ENCODE results near the gene CDHR5.
A peak's percentile ranks its signal among the peaks of the same experiment; 100 is the strongest.

CDHR5 gene

DNA sequence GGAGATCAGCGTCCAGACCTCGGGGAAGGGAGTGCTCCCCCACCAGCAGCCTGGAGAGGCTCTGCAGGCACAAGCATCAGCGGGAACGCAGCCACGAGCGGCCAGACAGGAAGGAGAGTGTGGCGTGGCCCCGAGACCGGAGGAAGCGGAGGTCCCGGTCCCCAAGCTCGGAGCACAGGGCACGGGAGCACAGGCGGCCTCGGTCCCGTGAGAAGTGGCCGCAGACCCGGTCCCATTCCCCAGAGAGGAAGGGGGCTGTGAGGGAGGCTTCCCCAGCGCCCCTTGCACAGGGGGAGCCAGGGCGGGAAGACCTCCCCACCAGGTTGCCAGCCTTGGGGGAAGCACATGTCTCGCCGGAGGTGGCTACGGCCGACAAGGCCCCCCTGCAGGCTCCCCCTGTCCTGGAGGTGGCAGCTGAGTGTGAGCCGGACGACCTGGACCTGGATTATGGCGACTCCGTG lies 15.9 kb downstream of the CDHR5 start:
- DNase-seq, result no peak

DNA sequence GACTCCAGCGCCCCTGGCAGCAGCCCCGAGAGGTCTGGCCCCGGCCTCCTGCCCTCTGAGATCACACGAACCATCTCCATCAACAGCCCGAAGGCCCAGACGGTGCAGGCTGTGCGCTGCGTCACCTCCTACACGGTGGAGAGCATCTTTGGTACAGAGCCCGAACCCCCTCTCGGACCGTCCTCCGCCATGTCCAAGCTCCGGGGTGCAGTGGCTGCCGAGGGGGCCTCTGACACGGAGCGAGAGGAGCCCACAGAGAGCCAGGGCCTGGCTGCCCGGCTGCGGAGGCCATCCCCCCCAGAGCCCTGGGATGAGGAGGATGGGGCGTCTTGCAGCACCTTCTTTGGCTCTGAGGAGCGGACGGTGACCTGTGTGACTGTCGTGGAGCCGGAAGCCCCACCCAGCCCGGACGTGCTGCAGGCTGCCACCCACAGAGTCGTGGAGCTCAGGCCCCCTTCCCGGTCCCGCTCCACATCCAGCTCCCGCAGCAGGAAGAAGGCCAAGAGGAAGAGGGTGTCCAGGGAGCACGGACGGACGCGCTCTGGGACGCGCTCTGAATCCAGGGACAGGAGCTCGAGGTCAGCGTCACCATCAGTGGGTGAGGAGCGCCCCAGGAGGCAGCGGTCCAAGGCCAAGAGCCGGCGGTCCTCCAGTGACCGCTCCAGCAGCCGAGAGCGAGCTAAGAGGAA lies 16.6 kb downstream of the CDHR5 start:
- no peak for DNase-seq

DNA sequence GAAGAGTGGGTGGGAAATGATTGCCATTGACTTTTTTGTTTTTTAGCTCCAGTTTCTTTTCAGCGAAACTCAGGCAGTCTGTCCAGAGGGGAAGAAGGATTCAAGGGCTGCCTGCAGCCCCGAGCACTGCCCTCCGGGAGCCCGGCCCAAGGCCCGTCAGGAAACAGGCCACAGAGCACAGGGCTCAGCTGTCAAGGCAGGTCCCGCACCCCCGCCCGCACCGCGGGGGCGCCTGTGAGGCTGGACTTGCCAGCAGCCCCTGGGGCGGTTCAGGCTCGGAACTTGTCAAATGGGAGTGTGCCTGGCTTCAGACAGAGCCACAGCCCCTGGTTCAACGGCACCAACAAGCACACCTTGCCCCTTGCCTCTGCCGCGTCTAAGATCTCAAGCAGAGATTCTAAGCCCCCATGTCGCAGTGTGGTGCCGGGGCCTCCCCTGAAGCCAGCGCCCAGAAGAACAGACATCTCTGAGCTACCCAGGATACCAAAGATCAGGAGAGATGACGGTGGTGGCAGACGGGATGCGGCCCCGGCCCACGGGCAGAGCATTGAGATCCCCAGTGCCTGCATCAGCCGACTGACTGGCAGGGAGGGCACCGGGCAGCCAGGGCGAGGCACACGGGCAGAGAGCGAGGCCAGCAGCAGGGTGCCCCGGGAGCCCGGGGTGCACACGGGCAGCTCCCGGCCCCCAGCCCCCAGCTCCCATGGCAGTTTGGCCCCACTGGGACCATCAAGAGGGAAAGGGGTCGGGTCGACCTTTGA lies 17.6 kb downstream of the CDHR5 start:
- DNase-seq, result no peak

DNA sequence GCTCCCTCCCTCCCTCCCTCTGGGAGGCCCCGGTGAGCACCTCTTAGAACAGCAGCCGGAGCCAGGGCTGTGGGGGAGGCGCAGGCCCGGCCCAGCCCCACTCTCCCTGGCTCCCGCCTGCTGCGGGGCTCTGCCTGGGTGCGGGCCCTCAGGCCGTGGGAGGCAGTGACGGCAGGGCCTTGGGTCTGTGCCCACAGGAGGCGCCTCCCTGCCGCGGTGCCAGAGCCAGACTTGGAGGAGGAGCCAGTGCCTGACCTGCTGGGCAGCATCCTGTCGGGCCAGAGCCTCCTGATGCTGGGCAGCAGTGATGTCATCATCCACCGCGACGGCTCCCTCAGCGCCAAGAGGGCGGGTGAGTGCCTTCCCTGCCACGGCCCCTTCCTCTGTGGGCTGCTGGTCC lies 18.5 kb downstream of the CDHR5 start:
- DNase-seq, result no peak

DNA sequence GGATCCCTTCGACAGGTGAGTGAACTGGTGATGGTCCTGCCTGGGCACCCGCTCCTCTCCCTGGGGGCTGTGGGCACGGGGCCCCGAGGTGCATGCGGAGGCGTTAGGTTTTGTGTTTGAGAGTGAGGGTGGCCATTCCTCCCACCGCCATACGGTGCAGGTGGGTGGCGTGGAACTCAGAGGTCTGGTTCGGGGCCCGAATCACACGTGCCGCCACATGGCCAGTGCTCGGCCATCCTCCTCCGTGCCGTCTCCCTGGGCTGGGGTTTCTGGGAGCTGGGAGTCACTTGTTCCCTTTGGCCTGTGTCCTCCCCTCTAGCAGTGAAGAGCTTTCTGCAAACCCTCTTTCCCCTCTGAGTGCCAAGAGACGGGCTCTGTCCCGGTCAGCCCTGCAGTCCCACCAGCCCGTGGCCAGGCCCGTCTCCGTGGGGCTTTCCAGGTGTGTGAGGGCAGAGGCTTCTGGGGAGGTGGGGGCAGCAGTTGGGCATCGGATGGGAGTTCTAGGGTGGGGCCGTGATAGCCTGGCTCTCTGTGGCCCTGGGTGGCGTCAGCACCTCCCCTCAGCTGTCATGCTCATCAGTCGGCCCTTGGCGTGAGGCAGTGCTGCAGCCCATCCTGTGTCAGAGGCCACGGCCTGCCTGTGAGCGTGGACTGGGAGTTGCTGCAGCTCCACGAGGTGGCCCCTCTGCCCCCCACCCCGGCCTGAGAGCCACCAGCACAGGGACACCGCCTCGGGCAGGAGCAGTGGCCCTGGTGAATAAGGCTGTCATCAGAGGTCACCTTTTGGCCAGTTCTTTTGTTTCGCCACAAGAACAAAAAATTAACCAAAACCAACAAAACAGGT lies 19.2 kb downstream of the CDHR5 start:
- DNase-seq, result no peak

DNA sequence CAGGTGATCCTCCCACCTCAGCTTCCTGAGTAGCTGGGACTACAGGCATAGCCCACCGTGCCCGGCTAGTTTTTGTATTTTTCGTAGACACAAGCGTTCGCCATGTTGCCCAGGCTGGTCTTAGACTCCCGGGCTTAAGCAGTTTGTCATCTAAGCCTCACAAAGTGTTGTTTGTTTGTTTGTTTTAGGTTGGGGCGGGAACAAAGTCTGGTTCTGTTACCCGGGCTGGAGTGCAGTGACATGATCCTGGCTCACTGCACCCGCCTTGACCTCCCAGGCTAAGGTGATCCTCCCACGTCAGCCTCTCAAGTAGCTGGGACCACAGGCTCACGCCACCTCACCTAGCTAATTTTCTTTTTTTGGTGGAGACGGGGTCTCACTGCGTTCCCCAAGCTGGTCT lies 21.6 kb downstream of the CDHR5 start:
- no peak for DNase-seq

DNA sequence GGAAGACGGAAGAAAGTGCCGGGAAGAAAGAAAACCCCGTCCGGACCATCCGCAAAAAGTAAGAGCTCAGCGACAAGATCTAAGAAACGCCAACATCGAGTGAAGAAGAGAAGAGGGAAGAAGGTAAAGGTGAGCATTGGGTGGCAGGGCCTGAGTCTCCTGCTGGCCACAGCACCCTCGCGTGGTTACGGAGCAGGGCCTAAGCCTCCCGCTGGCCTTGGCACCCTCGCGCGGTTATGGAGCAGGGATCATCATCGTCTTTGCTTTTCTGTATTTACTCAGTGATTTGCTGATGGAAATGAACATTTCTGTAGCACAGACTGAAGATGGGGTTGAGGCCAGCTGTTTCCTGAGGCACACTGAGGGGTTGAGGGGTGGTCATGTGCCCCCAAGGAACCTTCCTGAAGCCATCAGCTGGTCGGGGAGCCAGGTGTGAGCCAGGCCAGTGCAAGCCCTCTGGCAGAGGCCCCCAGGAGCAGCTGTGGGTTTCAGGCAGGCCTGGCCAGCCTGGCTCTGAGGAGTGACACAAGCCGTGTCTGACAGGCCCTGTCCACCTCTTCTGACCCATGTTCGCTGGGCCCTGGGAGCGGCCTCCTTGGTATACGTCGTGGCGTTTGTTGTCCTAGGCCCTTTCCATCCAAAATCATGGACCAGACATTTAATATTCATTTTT lies 23.0 kb downstream of the CDHR5 start:
- no peak for DNase-seq

DNA sequence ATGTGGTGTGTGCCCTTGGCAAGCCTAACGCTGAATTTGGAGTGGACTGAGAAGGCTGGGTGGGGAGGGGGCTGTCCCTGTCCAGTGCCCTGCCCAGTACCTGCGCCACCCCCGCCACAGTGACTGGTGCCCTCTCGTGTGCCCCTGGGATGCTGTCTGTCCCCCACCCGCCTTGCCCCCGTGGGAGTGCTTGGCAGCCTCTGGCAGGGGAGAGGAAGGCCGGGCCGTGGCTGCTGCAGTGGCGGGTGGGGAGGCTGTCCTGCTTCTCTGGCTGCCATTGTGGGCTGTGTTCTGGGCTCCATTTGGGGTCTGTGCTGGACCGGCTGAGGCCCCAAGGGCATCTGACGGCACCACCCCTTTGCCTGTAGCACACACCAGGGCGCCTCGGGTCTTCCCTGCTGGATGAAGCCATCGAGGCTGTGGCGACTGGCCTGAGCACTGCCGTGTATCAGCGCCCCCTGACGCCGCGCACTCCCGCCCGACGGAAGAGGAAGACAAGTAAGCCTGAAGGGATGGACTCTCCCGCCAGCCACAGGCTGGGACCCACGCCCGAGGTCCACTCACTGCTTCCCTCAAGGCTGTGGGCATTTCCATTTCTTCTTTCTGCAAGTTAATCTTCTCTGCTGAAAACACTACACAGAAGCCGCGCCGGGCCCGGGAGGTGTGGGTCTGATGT lies 26.6 kb downstream of the CDHR5 start:
- DNase-seq, result no peak

DNA sequence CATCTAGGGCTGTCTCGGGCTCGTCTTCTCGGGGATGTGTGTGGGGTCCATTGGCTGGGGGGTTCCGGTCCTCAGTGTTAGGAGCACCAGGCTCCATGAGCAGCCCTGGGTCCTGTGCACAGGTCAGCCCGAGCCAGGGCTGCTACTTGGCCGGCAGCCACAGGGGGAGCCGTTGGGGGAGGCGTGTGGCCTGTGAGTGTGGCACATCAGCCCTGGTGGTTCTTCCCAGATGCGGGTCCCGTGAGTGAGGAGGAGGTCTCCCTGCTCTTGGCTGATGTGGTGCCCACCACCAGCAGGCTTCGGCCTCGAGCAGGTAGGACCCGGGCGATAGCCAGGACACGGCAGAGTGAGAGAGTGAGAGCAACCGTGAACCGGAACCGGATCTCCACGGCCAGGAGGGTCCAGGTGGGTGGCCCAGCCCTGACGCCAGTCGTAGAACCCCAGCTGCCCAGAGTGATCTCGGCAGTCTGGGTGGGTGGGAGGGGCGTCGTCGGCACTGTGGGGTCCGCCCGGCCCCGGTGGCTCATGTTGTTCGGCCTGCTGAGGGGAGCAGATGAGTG lies 27.5 kb downstream of the CDHR5 start:
- no peak for DNase-seq

DNA sequence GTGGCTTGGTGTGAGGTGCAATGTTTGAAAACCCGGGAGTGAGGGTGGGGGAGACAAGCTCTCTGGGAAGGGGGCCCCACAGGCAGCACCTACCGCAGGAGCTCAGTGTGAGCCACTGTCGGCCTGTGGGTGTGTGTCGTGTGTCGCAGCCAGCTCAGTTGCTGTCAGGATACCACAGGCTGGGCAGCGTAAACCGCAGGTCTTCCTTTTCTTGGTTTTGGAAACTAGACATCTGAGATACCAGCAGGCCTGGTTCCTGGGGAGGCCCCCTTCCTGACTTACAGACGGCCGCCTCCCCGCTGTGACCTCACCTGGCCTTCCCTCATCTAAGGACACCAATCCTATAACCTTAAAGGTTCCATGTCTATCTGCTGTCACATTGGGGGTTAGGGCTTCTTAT lies 28.4 kb downstream of the CDHR5 start:
- no peak for DNase-seq

DNA sequence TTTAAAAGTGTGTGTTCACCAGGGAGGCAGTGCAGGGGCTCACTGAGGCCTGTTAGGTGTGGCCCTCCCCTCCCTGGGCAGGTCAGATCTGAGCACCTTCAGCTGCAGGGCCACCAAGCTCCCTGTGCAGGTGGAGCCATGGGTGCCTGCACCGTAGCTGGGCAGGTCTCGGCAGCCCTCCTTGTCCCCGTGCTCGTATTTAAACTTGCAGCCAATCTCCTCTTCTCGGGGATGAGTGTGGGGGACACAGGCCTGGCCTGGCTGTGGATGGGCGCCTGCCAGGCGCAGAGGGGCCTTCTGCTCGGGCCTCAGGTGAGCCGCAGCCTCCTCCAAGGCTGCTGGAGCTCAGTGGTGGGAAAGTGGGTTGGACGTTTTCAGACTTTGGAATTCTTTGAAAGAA lies 29.4 kb downstream of the CDHR5 start:
- no peak for DNase-seq

DNA sequence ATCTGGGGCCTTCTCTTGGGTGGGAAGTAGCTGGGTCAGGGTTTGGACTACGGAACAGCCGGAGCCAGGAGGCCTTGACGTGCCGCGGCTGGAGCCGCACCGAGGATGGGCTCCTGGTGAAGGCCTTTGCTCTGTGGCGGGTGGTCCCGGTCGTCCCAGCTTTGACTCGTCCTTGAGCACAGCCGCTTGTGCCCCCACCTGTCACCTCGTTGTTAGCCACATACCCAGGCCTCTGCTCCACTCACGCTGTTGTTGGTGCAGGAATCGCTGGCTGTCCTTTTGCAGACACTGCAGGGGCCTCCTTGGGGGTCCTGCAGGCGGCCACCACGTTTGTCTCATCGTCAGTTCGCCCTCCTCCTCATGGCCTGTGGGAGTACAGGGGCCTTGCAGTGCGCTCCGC lies 31.4 kb downstream of the CDHR5 start:
- no peak for DNase-seq

DNA sequence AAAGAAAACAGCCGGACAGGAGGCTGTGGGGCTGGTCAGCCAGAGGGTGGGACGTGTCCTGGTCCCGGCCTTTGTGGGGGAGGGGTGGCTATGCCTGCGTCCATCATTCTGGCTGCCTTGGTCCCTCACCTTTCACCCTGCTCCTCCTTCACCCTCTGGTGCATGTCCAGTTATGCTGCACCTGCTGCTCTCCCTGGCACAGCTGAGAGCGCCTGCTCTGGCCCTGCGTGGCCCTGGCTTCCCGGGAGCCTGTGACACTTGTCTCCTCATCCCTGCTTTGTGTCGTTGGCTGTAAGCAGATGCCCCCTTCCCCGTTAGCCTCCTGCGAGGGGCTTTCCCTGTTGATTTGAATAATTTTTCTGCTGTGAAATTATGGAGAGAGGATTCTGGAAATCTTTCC lies 31.8 kb downstream of the CDHR5 start:
- no peak for DNase-seq

DNA sequence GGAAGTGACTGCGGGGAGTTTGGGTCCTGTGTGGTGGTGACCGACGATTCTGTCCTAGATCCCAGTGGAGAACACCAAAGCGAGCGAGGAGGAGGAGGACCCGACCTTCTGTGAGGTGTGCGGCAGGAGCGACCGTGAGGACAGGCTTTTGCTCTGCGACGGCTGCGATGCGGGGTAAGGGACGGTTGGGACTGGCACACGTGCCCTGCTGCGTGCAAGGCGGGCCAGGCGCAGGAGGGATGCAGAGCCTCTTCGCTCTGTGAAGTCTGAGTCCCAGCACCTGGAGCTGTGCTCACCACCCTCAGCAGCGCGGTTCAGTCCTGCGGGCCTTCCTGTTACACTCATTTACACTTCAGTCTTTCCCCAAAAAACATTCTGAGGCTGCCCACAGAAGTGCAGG lies 32.3 kb downstream of the CDHR5 start:
- DNase-seq, result no peak

DNA sequence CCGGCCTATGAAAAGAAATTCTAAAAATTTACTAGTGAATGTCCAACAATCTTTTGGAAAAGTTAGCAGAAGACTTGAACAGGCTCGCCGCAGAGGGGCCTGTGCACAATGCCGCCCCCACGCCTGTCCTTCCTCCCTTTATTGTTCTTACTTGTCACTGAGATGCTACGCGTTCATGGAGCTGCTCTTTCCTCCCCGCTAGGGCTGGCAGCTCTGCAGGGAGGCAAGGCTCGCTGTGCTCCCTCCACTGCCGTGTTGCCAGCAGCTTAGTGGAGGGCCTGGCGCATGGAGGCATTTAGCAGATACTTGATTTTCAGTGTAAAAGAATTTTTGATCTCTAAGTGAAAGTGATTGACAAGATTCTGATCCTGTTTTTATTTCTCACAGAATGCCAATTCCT lies 33.8 kb downstream of the CDHR5 start:
- no peak for DNase-seq

DNA sequence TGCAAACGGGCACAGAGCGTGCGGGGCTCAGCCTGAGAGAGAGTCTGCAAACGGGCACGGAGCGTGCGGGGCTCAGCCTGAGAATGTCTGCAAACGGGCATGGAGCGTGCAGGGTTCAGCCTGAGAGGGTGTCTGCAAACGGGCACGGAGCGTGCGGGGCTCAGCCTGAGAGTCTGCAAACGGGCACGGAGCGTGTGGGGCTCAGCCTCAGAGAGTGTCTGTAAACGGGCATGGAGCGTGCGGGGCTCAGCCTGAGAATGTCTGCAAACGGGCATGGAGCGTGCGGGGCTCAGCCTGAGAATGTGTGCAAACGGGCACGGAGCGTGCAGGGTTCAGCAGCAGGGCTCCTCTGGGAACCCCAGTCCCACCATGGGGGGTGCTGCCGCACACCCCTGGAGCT lies 35.0 kb downstream of the CDHR5 start:
- no peak for DNase-seq

DNA sequence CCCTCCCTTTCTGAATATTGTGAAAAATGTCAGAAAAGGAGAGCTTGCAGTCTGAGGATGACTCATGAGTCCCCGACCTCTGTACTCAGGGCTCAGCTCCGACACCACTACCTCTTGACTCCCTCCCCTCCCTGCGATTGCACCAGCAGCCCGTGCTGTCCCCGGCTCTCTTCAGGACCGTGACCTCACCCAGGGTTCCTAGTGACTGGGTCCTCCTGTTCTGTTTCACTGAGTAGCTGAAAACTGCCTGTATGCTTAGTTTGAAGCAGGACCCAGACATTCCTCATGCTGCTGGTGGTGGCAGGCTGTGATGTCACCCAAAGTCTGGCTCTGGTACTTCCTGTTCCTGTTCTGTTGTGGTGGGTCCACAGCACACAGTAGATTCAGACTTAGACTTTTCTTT lies 36.8 kb downstream of the CDHR5 start:
- peak; percentile 74 for DNase-seq

DNA sequence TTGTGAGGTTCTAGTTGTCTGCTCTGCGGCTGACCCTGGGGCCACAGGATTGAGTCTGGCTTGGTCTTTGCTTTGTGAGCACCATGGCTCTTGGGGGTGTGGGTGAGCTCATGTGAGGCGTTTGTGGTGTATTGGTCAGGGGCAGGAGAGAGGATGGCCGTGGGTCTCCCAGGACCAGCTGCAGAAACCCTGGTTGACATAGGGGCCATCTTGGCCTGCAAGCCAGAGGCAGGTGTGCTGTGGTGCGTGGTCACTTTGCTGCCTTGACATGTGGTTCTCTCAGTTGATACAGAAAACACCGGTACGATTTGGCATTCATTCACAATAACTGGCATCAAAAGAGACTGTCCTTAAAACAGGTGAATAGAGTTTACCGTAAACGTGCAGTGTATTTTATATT lies 37.2 kb downstream of the CDHR5 start:
- DNase-seq, result no peak

DNA sequence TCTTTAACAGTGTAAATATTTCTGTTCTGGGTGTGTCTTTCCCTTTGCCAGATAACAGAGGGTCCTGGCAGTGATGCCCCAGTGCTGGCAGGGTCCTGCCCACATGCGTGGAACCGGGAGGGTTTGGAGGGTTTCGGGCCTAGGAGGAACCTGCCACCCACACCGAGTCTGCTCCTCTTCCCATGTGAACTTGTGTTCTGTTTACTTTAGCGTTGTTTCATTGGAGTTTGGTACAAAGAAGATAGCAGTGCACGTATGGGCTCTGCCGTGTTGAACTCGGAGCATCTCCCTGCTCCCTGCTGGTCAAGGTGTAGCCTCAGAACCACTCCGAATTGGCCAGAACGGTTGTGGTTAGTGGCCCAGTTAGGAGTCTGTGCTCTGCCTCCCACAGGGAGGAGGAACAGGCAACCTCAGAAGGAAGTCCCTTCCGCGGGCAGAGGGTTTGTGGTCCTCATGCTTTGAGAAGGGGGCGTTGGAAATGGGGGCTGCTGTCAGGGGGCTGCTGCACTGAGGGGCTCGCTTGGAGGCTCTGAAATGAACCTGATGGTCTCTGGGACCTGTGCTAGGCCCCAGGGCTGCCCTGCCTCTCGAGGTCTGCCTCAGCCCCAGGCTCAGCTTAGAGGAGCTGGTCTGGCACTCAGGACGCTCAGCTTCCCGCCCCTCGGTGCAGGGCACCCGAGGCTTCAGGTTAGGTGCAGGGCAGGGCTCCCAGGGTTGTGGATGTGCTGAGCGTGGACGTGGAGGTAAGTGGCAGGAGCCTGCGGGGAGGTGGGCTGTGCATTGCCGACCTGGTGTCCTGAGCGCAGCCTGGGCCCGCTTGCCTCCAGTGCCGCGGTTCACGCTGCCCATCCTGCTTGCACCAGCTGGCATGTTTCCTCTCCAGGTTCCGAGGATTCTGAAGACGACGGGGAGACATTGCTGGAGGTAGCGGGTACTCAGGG lies 38.1 kb downstream of the CDHR5 start:
- no peak for DNase-seq

DNA sequence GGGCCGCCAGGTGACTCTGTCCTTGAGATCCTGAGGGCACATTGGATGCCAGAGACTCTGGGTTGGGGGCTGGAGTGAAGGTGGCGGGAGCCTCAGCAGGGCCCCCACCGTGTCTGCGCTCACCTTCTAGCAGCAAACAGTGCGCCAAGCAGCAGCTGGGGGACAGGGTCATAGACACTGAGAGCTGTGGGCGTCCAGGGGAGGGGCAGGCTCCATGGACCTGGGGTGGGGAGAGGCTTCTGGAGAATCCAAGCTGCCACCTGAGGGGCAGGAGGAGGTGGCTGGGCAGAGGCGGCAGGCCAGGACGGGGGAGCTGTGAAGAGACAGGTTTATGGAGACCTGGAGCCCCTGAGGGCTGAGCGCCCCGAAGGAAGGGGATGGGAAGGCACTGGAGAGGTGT lies 40.5 kb downstream of the CDHR5 start:
- no peak for DNase-seq

DNA sequence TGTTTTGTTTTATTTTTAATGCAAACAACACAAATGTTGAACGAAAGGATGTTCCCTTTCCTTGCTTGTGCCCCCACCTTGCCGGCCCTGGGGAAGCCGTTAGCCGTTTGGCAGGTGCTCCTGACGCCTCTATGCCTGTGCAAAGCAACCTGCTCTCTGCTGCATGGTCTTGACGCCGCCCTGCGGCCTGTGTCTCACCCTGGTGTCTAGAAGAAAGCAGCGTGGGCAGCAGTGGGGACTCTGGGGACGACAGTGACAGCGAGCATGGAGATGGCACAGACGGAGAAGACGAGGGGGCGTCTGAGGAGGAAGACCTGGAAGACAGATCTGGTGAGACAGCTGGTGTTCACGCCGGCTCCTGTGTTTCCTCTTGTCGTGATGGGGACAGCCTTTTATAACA lies 43.0 kb downstream of the CDHR5 start:
- no peak for DNase-seq
